ENCODE data around the gene ADD1.

ADD1 gene

DNA sequence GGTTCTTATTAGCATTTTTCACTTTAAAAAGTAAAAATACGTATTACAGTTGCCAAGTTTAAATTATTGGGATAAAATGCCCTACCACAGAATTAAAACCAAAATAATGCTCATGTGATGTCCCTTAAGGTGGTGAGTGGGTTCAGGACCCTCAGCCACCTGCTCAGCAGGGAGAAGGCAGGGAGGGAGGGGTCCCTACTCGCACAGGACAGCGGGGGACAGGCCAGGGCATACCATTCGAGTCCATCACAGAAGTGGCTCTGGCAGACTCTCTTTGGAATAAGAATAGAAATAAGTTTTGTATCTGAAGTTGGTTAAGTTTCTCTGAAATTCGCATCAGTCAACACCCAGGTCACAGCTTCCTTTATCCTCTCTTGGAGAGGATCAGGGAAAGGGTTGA, 81.9 kb downstream of the ADD1 start:
- DNase-seq: no peak

DNA sequence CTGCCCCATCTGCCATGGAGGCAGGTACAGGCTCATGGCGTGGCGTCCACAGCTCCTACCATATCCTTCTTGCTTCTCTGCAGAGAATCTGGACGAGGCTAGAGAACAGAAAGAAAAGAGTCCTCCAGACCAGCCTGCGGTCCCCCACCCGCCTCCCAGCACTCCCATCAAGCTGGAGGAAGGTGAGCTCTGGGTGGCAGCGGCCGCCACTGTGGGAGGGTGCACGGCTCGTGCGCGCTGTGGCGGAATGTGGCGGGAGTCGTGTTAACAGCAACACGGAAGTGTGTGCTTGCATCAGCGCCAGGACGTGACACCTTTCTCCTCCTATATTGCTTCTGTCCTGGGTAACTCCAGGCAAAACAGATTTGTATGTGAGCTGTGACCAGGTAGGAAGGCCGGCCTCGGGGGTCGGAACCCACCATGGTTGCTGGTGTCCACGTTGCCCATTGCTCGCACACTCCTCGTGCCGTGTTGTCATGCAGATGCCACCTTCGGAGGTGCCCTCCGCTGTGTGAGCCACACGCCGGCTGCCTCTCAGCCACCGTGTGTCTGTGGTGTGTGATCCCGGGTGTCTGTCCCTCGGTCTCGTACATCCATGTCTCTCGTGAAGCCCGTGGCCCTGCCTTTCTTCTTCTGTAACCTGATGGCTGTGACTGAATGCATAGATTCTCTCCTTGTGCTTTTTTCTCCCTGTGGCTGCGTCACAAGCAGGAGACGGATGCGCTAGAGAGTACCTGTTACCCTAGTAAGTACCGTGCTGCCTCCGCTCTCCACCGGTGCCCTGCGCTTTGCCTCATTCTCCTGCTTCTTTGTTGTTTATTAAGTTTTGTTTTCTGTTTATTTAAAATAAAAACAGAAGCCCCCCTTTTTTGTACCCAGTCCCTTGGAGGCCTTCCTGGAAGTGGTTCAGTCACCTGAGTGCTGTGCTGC, 82.6 kb downstream of the ADD1 start:
- no peak for DNase-seq

DNA sequence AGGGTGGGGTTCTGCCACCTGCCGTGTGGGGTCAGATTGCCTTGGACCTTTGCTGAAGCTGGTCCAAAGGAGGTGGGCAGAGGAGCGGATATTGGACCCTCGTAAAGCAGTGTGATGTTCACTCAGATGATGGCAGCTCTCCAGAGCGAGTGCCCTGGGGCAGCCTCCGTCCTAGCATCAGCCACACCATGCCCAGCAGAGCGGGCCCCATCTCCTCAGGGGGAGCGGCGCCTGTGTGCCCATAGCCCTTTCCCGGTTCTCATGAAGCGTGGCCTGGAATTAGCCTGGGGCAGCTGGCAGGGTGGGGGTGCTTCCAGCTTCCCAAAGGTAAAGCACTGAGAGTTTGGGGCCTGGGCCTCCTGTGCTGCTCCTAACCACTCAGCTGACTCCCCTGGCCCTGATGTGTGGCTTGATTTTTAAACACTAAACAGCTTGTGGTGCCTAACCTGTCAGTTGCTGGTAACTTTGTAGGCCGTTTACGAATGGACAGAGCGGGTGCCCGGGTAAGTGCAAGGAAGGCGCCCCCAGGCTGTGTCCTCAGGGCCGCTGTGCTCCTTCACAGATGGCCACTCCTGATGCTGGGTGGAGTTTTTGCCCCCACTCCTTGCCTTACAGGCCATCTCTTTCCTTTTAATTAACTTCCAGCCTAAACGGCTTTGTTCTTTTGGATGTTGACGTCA, 83.5 kb downstream of the ADD1 start:
- no peak for DNase-seq

DNA sequence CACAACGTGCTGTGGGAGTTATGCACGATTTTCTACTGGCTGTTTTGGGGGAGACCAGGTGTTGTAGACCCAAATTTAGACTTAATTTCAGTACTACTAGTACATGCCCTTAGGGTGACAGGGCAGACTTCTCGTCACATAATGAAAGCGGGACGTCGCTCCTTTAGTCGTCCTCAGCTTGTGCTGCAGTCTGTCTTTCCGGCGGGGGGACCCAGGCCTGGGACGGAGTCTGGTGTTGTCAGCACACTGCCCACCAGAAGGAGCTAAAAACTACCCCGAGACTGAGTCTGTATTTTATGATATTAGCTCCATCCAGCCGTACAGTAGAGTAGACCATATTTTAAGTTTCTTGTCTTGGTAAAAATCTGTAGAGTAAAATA, 84.0 kb downstream of the ADD1 start:
- no peak for DNase-seq

DNA sequence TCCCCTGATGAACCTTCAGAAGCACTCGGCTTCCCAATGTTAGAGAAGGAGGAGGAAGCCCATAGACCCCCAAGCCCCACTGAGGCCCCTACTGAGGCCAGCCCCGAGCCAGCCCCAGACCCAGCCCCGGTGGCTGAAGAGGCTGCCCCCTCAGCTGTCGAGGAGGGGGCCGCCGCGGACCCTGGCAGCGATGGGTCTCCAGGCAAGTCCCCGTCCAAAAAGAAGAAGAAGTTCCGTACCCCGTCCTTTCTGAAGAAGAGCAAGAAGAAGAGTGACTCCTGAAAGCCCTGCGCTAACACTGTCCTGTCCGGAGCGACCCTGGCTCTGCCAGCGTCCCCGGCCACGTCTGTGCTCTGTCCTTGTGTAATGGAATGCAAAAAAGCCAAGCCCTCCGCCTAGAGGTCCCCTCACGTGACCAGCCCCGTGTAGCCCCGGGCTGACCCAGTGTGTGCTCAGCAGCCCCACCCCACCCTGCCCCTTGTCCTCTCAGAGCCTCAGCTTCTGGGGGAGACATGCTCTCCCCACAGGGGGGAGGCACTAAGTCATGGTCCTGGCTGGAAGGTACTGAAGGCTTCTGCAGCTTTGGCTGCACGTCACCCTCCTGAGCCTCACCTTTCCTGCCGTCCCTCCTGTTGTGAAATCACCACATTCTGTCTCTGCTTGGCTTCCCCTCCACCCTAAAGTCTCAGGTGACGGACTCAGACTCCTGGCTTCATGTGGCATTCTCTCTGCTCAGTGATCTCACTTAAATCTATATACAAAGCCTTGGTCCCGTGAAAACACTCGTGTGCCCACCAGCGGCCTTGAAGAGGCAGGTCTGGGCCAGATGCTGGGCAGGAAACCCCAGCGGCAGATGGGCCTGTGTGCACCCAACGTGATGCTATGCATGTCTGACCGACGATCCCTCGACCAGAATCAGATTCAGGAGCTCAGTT, 84.9 kb downstream of the ADD1 start:
- no peak for DNase-seq

DNA sequence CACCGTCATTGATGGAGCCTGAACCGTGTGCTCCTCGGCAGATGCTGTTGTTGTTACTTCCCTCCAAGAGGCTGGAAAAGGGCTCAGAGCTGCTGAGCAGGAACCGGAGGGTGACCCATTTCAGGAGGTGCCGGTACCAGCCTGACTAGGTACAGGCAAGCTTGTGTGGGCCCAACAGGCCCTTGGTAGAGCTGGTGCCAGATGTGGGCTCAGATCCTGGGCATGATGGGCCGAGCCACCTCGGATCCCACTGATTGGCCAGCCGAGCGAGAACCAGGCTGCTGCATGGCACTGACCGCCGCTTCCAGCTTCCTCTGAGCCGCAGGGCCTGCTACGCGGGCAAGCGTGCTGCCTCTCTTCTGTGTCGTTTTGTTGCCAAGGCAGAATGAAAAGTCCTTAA, 85.8 kb downstream of the ADD1 start:
- DNase-seq: no peak

DNA sequence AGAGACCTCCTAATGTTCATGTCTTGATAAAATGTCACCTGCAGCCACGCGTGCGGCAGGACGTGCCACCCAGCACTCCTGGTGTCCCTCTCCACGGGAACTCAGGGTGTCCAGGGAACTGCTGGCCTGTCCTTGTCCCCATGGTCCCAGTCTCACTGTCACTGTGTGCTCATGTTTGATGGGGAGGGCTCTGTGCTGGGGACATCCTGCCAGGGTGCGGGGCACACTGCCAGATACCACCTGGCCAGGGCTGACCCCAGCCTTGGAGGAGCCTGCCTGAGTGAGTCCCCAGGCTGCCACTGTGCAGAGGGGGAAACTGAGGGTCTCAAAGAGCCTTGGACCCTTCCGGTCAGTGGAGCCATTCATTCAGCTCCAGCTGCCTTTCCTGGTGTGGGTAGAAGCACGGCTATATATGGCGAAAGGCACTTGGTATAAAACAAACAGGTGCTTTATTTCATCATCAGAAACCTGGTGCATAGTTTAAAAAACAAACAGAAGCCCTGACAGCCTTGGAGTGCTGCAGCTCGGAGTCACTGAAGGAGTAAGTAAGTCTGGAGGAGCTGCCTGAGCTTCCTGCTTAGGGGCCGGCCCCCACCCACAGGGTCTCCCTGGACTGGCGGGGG, 86.6 kb downstream of the ADD1 start:
- DNase-seq: no peak

DNA sequence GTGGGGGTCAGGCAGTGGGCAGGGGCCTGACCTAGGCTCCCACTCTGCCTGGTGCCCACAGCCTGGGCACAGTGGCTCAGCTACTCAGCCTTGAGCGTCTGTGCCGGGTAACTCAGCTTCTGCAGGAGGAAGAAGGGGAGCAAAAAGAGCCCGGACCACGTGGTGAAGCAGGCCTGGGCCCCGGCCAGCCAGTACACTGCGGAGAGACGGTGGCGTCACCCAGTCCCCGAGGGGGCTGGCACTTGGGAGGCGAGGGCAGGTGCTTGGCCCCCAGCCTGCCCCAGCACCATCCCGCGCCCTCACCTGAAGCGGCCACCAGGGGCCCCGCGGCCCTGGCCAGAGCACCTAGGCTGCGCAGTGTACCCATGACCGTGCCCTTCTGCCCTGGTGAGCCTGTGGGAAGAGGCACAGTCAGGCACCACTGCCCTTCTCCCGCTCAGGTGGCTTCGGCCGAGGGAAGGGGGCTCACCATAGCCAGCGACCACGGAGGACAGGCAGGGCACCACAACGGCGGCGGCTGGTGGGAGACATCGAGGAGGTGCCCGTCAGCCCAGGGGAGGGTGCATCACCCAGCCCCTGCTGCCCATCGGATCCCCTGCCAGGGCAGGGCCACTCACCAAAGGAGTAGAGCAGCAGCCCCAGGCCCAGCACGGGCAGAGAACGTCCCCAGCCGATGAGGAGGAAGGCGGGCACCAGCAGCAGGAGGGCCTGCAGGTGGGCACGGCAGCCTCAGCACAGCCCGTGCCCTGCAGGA, 87.3 kb downstream of the ADD1 start:
- no peak for DNase-seq

DNA sequence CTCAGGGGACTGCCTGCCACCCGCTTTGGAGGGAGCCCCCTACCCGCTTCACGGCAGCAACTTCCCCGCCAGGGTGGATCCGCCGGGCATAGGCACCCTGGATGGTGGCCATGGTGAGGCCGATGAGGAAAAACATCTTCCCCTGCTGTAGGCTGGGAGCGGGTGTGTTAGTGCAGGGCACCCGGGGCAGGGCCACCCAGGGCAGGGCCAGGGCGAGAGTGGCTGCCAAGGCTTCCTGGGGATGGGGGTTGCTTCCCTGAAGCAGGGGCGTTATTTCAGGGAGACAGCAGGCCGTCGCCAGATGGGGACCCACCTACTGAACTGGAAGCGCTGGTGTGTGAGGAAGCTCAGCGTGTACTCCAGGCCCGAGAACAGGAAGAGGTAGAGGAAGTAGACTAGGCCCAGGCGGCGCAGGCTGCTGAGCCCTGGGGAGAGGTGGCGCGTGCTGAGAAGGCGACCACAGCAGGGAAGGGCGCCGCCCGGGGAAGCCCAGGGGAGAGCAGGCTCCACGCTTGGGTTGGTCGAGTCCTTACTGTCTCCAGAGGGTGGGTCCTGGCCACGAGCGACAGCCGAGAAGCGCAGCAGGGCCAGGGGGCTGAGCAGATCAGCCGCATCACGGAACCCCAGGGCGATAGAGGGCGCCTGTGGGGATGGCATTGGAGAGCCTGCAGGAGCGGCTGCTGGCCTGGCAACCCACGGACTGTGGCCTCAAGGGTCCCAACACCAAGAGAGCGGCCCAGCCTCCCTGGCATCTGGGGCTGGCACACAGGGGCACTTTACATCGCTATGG, 88.1 kb downstream of the ADD1 start:
- peak; percentile 76 for DNase-seq

DNA sequence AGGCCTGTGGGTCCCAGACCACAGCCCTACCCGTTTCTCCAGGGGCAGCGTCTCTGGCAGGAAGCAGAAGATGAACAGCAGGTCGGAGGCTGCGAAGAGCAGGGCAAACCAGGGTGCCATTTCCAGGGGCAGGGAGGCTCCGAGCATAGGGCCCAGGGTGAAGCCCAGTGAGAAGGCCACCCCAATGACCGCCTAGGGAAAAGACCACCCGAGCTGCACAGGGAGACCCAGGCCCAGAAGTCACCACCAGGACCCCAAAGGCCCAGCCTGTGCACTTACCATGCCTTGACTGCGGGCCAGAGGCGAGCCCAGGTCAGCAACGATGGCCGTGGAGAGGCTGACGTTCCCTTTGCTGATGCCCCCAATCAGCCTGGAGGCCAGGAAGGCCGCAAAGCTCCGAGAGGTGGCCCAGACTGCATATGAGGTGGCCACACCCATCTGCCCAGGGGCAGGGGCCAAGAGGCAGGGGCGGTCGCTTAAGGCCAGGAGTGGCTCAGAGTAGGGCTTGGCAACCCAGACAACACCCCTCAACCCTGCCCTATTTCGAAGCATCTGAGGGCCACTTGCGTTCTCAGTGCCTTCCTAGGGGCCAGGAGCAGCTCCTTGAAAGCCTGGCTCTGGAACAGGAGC, 88.8 kb downstream of the ADD1 start:
- no peak for DNase-seq

DNA sequence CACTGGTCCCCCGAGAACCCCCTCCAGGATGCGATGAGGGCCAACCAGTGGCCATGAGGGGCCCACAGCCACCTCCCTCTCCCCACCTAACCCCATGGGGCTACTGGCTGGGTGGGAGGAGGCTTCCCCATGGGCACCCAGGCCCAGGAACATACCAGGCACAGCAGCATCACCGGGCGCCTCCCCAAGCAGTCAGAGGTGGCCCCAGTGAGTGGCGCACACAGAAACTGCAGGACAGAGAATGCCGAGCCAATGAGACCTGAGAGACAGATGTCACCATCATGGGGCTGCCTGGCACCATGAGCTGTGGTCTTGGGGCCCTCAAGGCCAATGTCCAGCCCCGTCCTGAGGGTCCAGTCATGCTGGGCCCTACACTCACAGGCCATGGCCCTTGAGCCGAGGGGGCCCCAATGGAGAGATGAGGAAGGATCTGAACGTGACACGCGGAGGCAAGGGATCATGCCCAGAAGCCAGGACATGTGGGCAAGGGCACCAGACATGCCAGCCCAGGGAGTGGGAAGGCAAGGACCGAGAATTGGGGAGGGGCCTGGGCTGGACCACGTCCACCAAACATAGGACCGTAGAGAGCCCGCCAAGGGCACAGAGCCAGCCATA, 89.4 kb downstream of the ADD1 start:
- DNase-seq: peak; percentile 50

DNA sequence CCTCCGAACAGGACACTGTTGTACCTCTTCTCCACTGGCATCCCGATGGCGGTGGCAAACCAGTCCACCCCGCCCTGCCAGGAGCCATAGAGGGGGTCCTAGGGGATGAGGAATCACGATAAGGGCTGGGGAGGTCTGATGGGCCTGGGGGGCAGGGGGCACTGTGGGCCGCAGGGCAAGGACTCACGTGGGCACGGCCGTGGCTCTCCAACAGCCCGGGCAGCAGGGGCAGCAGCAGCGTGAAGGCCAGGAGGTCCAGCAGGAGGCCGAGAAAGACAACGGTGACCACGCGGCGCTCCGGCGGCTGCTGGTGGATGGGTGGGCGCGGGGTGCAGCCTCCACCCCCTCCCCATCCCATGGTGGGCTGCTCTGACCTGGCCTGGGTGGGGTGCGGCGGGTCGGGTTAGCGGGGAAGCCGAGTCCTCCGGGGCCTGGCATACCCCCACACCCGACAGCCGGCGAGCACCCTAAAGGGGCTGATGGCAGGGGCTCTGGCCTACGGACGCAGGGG, 90.0 kb downstream of the ADD1 start:
- no peak for DNase-seq

DNA sequence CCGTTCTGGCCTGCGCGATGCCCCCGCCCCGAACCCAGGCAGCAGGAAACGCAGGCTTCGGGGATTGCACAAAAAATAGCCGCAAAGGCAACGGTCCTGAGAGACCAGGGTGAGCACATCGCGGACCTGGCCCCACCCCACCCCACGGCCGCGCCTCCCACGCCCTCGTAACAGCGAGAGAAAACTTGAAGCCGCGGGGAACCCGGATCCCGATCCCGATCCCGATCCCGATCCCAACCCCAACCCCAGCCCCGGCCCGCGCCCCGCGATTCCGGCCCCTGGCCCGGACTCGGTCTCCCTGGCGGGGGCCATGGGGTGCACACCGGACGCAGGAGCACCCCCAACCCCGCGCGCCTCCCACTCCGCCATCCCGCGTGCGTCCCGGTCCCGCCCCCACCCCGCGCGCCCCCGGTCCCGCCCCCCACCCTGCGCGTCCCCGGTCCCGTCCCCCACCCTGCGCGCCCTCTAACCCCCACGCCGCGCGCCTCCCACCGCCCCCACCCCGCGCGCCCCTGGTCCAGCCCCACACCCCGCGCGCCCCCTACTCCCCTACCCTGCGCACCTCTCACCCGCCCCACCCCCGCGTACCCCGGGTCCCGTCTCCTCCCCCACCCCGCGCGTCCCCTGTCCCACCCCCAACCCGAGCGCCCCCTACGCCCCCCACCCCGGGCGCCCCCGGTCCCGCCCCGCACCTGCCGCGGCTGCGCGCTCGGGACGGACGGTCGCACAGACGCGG, 90.6 kb downstream of the ADD1 start:
- peak; percentile 60 for DNase-seq

DNA sequence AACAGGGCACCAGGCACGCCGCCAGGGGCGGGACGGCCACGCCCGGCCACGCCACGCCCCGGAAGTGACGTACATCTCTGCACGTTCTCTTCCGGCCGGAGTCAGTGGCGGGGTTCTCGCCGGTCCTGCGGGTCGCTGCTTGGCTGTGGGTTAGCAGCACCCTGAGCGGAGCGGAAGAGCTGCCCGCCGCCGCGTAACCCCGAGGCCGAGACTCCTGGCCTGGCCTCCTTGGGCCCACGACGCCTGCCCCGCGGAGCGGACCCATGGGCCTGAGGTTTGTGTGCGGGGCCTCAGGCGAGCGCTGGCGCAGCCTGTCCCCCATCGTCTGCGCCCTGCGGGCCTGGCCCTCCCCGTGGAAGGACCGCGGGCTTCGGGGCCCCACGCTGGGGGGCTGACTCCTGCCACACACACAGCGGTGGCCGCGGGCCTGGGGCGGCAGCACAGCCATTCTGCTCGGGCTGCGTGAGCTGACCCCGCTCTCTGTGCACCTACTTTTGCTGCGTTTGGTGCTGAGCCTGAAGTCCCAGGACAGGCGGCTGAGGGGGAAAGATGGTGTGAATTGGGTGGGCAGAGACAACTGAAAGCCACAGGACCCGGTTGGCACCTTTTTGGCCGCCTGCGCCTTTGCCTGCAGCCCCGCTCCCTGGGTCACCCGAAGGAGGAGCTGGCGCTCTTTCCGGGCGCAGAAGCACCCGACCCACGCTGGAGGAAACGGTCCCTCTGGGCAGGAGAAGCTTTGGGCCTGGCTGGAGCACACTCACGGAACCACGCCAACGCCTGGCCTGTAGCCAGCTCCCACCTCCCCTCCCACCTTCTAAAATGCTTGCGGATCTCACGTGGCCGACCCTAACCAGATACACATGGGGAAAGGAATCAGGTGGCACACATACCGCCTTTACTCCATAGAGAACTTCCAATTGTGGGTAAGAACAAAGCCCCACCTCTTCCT, 91.4 kb downstream of the ADD1 start:
- DNase-seq: peak; percentile 98

DNA sequence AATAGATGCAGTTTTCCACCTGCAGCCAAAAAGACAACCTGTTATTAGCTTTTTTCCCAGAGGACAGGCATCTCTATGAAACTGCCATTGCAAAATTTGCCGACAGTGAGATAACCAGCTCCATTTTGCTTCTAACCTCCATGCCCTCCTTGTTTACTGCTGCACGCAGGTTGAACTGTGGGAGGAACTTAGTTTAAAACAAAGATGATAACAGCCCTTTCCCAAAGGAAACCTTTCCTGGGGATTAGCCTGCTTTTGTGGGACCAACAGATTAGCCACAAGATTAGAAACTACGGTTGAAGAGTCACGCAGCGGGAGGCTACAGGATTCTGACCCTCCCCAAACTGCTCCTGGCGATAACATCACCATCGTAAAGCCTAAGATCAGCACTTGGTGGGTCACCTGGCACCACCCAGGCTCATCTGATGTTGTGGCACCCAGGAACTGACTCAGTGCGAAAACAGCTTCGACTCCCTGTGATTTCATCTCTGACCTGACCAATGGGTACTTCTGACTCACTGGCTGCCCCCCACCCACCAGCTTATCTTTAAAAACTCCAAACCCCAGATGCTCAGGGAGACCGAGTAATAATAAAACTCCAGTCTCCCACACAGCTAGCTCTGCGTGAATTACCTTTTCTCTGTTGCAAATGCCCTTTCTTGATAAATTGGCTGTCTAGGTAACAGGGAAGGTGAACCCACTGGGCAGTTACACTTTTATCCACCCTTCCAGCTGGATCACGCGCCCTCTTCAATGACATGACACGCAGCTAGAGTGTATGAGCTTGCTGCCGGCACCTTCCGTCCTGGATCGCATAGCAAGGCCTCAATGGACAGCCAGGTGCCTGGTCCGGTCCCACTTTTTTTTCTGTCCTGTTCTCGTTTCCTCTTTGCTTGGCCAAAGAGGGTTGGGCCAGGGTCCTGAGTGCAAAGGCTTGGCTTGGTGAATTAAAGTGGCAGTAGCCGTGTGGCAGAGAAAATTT, 92.4 kb downstream of the ADD1 start:
- DNase-seq: peak; percentile 95

DNA sequence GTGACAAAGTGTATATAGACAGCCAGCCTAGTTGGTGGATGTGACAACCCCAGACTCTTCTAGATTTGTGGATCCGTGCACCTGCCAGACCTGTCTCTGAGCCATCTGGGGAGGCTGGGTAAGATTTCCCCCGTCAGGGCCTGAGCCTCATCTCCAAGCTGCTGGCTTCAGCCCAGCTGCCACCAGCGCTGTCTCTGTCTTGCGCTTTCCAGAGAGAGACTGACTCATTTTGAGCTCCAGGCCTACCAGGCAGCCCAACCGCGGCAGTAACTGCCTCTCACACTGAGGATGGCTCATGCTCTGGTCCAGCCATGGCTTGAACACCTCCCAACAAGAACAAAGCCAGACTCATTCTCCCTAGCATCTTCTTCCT, 93.1 kb downstream of the ADD1 start:
- DNase-seq: peak; percentile 90

Measured in activated CD4-positive, alpha-beta T cell treated with anti-CD3 and anti-CD28 coated beads, Interleukin-2, Interleukin-6, amounts not matched to agents 100 ng/mL and 50 ng/mL, durations not matched to agents 16 hours and 8 hours (primary cell).